Fibroblast of skin of right biceps (primary cell): ENCODE results near the gene SPATA31C2.
"Not testable (repeated sequence)": the region's sequence is repeated elsewhere in the genome, so short reads cannot be mapped to it uniquely, and the experiment has no call there.

Source experiments
- DNase-seq: peaks from one replicate; pipeline ENCODE4 v3.0.0-alpha.2; 2013

SPATA31C2 gene

DNA sequence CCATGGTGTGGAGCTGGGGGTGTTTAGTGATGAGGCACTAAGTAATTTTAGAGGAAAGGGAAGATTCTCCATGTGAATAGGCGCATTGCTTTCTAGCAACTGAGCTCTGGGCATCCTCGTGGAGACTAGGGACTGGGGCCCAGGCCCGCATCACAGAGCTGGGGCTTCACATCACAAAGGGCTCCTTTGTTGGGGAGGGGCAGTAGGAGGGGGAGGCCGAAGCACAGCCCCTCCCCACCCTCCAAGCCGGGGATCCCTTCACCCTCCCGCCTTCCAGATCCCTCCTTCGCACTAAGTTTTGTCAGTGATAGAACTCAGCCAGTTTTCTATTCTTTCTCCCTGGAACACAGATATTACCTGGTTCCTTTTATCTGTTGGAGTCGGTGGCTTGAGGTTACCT is at the start of gene SPATA31C2:
Gene SPATA31C2, minus strand, starts transcription at position 101 of the 400 bp plus-strand sequence. Its CDS starts 29 bp downstream, at position 72.
- DNase-seq = not testable (repeated sequence)

- DNase-seq = peak; percentile 37
These were observed 49.4 kb upstream of the SPATA31C2 start for GRCh38 chr9:88187631-88188030.

- no peak for DNase-seq
These were observed 48.3 kb upstream of the SPATA31C2 start for GRCh38 chr9:88186495-88187110.

DNA sequence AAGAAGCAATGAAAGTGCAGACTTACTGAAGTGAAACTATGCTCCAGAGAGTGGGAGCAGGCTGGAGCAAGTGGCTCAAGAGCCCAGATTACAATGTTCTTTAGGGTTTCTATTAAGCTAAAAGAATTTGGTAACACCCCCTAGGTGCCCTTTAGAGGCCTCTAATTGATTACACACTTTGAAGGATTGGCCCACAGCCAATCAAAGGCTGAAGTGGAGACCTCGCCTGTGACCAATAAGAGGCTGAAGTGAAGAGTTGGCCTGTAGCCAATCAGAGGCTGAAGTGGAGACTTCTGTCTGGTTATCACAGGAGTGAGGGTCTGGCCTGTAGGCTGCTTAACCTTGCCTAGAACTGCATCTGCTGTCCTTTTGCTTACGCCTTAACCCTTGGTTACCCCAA is 46.7 kb upstream of the SPATA31C2 start:
- DNase-seq = peak; percentile 14

DNA sequence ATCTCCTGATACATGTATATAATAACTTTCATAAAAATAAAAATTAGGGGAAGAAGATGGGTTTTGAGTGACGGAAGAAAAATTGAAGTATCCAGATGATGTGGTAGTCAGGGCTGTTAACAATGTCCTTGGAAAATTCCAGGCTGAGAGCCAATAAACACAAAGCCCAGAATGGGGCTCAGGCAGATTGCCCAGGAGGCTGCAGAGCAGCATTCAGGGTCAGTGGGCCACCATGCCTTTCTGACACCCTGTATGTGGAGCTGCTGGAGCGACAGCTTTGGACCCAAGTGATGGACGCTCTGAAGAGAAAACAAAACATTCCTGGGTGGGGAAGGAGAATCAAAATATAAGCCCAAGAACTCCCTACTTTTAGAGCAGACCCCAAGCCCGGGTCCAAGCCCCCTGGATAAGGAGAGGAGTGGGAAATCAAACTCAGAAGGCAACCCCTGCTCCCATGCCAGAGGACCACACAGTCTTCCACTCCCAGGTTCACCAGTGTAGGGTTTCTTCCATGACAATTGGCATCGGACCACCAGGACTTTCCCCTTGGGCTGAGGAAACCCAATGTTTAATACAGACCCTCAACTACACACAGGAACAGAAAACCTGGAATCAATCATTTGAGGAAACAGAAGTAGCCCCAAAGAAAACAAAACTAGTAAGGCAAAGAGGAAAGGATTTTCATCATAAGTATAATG is 45.7 kb upstream of the SPATA31C2 start:
- DNase-seq = peak; percentile 20

- DNase-seq = no peak
These were observed 44.2 kb upstream of the SPATA31C2 start for GRCh38 chr9:88182501-88182900.

- DNase-seq = no peak
These were observed 41.9 kb upstream of the SPATA31C2 start for GRCh38 chr9:88180081-88180765.

- DNase-seq = no peak
These were observed 40.8 kb upstream of the SPATA31C2 start for GRCh38 chr9:88179062-88179521.

GRCh38 chr9:88178641-88179040 is 40.4 kb upstream of the SPATA31C2 start:
- no peak for DNase-seq

DNA sequence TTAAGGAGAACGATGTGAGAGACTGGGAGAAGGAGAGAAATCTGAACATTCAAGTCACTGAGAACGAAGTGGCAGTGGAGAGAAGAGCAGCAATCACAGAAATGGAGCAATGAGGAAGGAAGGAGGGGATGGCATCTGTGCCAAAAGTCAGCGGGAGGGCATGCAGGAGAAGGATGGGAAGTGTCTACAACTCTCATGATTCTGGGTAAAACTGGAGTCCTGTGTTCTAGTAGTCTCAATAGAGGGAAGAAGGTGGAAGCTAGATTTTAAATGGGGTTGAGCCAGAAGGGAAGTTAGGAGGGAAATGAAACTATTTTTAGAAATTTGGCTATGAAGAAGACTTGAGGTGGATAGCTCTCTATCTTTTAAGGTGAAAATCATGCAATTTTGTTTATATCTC is 39.1 kb upstream of the SPATA31C2 start:
- DNase-seq = no peak

DNA sequence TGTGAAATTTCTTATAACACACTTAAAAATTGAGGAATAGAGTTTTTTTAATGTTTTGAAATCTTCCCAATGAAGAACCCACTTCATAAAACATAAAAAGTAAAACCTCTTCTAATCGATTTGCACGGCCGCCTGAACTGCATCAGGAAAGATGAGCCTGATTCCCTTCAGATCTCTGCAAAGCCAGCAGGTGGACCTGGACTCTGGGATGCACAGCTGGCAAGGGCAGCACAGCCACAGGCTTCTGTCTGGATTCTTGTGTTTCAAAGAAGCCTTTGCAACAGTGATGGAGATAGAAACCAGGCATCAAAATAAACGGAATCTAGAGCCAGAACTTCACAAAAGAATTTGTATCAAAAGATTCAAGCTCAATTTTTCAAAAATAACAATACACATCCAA is 36.0 kb upstream of the SPATA31C2 start:
- DNase-seq = peak; percentile 3

- DNase-seq = peak; percentile 79
These were observed 35.2 kb upstream of the SPATA31C2 start for GRCh38 chr9:88173378-88173999.

GRCh38 chr9:88169700-88170099 is 31.4 kb upstream of the SPATA31C2 start:
- DNase-seq = no peak

GRCh38 chr9:88168564-88168963 is 30.3 kb upstream of the SPATA31C2 start:
- DNase-seq = no peak

- no peak for DNase-seq
These were observed 28.4 kb upstream of the SPATA31C2 start for GRCh38 chr9:88166660-88167059.

GRCh38 chr9:88164850-88165249 is 26.6 kb upstream of the SPATA31C2 start:
- DNase-seq = no peak

GRCh38 chr9:88161144-88161543 is 22.9 kb upstream of the SPATA31C2 start:
- no peak for DNase-seq

DNA sequence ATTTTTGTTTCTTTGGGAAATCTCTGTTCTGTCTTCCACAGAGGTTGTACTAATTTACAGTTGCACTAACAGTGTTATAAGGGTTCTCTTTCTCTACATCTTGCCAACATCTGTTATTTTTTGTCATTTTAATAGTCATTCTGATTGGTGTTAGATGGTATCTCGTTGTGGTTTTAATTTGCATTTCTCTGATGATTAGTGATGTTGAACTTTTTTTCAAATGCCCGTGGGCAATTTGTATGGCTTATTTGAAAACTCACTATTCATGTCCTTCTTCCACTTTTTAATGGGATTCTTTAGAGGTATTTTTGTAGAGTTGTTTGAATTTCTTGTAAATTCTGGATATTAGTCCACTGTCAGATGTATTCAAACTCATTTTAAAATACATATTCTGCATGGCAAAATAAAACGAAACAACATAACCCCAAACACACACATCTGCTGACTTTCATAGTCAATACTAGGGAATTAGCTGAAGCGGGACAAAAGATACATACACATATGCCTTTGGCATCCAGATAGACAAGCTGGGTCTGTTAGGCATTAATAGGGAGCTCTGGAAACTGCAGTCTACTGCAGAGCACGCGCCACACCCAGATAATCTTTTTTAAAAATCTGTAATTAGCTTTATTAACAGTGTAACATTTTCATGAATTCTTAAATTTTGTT is 5.8 kb upstream of the SPATA31C2 start:
- no peak for DNase-seq

DNA sequence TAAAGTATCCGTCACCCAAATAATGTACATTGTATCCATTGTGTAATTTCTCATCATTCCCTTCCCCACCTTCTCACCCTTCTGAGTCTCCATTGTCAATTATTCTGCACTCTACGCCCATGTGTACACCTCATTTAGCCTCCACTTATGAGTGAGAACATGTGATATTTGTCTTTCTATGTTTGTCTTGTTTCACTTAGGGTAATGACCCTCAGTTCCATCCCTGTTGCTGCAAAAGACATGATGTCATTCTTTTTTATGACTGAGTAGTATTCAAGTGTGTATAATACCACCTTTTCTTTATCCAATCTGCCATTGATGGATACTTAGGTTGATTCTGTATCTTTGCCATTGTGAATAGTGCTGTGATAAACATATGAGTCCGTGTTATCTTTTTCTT is 4.9 kb upstream of the SPATA31C2 start:
- DNase-seq = no peak

- not testable (repeated sequence) for DNase-seq
These were observed 4.7 kb downstream of the SPATA31C2 start for GRCh38 chr9:88133552-88133951.

DNA sequence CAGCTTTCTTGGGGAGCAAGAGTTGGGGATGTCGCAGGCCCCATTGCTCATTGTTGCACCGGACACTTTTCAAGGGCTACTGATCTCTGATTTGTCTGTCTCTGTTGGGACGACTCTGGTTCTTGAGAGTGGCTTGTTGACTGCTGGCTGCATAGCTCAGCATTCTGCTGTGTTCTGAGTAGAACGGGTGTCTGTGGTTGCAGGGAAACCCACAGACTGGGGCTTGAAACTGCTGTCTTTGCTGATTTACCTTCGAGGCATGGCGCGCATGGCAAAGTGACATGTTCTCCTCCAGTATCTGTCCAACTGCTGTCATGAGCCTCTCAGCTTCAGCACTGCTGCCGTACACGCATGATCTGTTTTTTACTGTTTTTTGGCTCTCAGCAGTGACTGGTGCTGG is 8.7 kb downstream of the SPATA31C2 start:
- not testable (repeated sequence) for DNase-seq

GRCh38 chr9:88127700-88128300 is 10.5 kb downstream of the SPATA31C2 start:
- DNase-seq = not testable (repeated sequence)
